ENCODE results near the gene KIF5C. TPM values are rescaled to one million over a fixed set of nuclear protein-coding genes. Genes with fewer than 3 reads are reported as not detected.
A peak's percentile ranks its signal among the peaks of the same experiment; 100 is the strongest.

Gene KIF5C
- total RNA-seq, 1 donor from 2014 or later, result 0.49 TPM

DNA sequence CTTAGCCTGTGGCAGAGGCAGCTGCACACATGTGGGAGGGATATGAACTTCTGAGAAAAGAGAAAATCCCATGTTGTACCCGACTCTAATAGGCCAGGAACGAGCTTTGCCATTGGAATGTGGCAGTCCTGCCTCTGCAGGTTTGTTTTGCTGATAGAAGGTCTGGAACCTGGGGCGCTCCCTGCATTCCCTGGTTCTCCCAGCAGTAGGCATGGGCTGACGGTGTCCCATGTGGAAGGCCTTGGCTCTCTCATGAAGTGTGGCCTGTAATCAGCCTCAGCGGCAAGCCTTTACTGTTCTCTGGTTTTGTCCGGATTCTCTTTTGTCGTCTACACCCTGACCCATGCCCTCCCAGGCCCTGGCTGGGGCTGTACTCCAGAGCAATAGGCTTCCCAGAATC is 72.3 kb downstream of the KIF5C start:
- no peak for TF ChIP-seq CTCF (IDR thresholded peaks at IDR 0.05)
- no peak for ATAC-seq
- intact Hi-C loops (cut with DNase I), result no loop called here
- no peak for DNase-seq
- no peak overlapping the region for H3K4me3 ChIP-seq
- no peaks in the 10 kb centered on the region for H3K36me3 ChIP-seq
- no peaks in the 10 kb centered on the region for H3K27me3 ChIP-seq
- no peaks in the 10 kb centered on the region for H3K9me3 ChIP-seq
- H3K4me1 ChIP-seq, result no peaks in the 10 kb centered on the region
- no peak overlapping the region for H3K27ac ChIP-seq

GRCh38 chr2:148948868-148949267 is 73.8 kb downstream of the KIF5C start:
- Histone ChIP-seq H3K27me3 (no peaks in the 10 kb centered on the region), H3K36me3 (no peaks in the 10 kb centered on the region), H3K9me3 (no peaks in the 10 kb centered on the region), H3K4me1 (no peaks in the 10 kb centered on the region), H3K27ac (no peak overlapping the region), H3K4me3 (no peak overlapping the region)
- ATAC-seq, result peak; percentile 49
- no peak for DNase-seq
- no peak for TF ChIP-seq CTCF (IDR thresholded peaks at IDR 0.05)
- intact Hi-C loops (cut with DNase I), result no loop called here

DNA sequence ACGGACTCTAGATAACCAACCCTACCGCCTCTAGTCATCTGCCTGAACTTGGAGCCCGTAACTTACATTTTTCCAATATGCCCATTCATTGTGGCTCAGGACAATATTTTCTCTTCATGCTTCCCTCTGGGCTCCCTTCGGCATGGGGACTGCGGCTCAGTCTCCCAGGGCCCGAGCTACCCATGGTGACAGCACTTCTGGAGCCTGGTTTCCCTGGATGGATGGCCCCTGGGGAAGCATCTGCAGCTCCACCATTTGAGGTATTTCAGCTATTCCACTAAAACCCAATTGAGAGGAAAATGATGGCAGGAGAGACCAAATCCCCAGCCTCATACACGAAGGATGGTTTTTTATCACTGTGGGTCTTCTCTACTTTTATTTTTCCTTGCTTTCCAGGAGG is 74.3 kb downstream of the KIF5C start:
- Histone ChIP-seq H3K27ac (no peak overlapping the region), H3K4me1 (no peaks in the 10 kb centered on the region), H3K9me3 (no peaks in the 10 kb centered on the region), H3K27me3 (no peaks in the 10 kb centered on the region), H3K4me3 (no peak overlapping the region), H3K36me3 (no peaks in the 10 kb centered on the region)
- DNase-seq (no peak), ATAC-seq (no peak)
- TF ChIP-seq CTCF (IDR thresholded peaks at IDR 0.05), result no peak
- intact Hi-C loops (cut with DNase I), result no loop called here

GRCh38 chr2:148952621-148953020 is 77.6 kb downstream of the KIF5C start:
- no peak overlapping the region for H3K27ac ChIP-seq
- ATAC-seq (no peak), DNase-seq (no peak)
- H3K27me3 ChIP-seq, result no peaks in the 10 kb centered on the region
- no peaks in the 10 kb centered on the region for H3K4me1 ChIP-seq
- no peak overlapping the region for H3K4me3 ChIP-seq
- intact Hi-C loops (cut with DNase I), result no loop called here
- no peaks in the 10 kb centered on the region for H3K36me3 ChIP-seq
- H3K9me3 ChIP-seq, result no peaks in the 10 kb centered on the region
- TF ChIP-seq CTCF (IDR thresholded peaks at IDR 0.05), result no peak

DNA sequence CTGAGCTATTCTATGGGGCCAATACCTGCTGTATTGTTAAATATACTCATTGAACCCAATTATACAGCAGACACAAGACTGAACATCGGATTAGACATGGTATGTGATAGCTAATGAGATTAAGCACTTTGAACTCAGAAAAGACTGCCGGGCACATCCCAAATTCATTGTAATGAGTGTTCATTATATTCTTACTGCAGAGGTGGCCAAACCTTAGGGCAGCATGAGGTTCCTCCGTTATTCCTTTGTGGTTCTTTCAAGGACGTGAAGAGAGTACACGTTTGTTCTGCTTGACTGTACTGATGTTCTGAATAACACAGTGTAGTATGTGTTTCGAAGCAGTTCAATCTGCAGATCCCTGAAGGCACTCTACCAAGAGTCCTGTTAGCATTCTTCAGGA is 78.4 kb downstream of the KIF5C start:
- intact Hi-C loops (cut with DNase I), result no loop called here
- no peak for TF ChIP-seq CTCF (IDR thresholded peaks at IDR 0.05)
- no peak overlapping the region for H3K4me3 ChIP-seq
- H3K4me1 ChIP-seq, result no peaks in the 10 kb centered on the region
- no peaks in the 10 kb centered on the region for H3K27me3 ChIP-seq
- DNase-seq (no peak), ATAC-seq (no peak)
- H3K9me3 ChIP-seq, result no peaks in the 10 kb centered on the region
- no peak overlapping the region for H3K27ac ChIP-seq
- H3K36me3 ChIP-seq, result no peaks in the 10 kb centered on the region

DNA sequence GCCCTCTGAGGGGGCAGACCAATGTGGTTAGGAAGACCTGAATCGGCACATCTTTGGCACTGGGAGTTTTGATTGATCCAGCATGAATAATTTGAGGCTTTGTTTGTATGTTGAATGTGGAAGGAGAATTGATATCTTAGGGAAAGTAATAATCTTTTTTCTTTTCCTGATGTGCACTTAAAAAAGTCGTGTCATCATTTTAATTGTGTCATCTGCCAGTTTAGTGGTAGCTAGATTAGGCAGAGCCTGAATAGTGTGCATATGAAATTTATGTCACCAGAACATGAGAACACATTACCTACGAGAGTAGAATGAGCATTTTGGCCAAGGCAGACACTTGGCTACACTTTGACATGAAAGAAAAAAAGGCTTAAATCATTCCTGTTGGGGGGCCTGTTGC is 79.5 kb downstream of the KIF5C start:
- Histone ChIP-seq H3K9me3 (no peaks in the 10 kb centered on the region), H3K27ac (no peak overlapping the region)
- no peak for TF ChIP-seq CTCF (IDR thresholded peaks at IDR 0.05)

More for the DNA sequence above, 79.5 kb downstream of the KIF5C start:
- H3K36me3 ChIP-seq, result no peaks in the 10 kb centered on the region
- intact Hi-C loops (cut with DNase I), result no loop called here
- DNase-seq (no peak), ATAC-seq (no peak)
- H3K27me3 ChIP-seq, result no peaks in the 10 kb centered on the region
- H3K4me3 ChIP-seq, result no peak overlapping the region
- no peaks in the 10 kb centered on the region for H3K4me1 ChIP-seq
